ENCODE results near the gene CLRN2. TPM values are rescaled to one million over a fixed set of nuclear protein-coding genes. Genes with fewer than 3 reads are reported as not detected.

CLRN2 gene
- total RNA-seq, 1 donor from 2014 or later: not detected

GRCh38 chr4:17550549-17550948 lies 35.6 kb downstream of the CLRN2 start:
- H3K4me3 Mint-ChIP-seq (ENCODE audit: unreplicated experiment): no peak overlapping the region
- TF ChIP-seq, protein P1, sequence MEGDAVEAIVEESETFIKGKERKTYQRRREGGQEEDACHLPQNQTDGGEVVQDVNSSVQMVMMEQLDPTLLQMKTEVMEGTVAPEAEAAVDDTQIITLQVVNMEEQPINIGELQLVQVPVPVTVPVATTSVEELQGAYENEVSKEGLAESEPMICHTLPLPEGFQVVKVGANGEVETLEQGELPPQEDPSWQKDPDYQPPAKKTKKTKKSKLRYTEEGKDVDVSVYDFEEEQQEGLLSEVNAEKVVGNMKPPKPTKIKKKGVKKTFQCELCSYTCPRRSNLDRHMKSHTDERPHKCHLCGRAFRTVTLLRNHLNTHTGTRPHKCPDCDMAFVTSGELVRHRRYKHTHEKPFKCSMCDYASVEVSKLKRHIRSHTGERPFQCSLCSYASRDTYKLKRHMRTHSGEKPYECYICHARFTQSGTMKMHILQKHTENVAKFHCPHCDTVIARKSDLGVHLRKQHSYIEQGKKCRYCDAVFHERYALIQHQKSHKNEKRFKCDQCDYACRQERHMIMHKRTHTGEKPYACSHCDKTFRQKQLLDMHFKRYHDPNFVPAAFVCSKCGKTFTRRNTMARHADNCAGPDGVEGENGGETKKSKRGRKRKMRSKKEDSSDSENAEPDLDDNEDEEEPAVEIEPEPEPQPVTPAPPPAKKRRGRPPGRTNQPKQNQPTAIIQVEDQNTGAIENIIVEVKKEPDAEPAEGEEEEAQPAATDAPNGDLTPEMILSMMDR (IDR thresholded peaks at IDR 0.05; ENCODE audit: unreplicated experiment): no peak
- peaks cover 4% of the 10 kb centered on the region for H3K36me3 Mint-ChIP-seq (ENCODE audit: low read depth, unreplicated experiment)
- no peak overlapping the region for H3K27ac Mint-ChIP-seq (ENCODE audit: unreplicated experiment)
- no peaks in the 10 kb centered on the region for H3K9me3 Mint-ChIP-seq (ENCODE audit: unreplicated experiment)
- H3K4me1 Mint-ChIP-seq (ENCODE audit: unreplicated experiment): no peaks in the 10 kb centered on the region
- H3K27me3 Mint-ChIP-seq (ENCODE audit: unreplicated experiment): peaks cover 1% of the 10 kb centered on the region
- DNase-seq (ENCODE audit: low spot score): no peak

GRCh38 chr4:17552427-17552826 lies 37.5 kb downstream of the CLRN2 start:
- Mint-ChIP-seq H3K36me3 (ENCODE audit: low read depth, unreplicated experiment) (no peaks in the 10 kb centered on the region), H3K4me3 (ENCODE audit: unreplicated experiment) (no peak overlapping the region), H3K27me3 (ENCODE audit: unreplicated experiment) (no peaks in the 10 kb centered on the region), H3K4me1 (ENCODE audit: unreplicated experiment) (no peaks in the 10 kb centered on the region), H3K9me3 (ENCODE audit: unreplicated experiment) (no peaks in the 10 kb centered on the region), H3K27ac (ENCODE audit: unreplicated experiment) (no peak overlapping the region)
- DNase-seq (ENCODE audit: low spot score): no peak
- TF ChIP-seq, protein P1 (IDR thresholded peaks at IDR 0.05; ENCODE audit: unreplicated experiment): no peak

DNA sequence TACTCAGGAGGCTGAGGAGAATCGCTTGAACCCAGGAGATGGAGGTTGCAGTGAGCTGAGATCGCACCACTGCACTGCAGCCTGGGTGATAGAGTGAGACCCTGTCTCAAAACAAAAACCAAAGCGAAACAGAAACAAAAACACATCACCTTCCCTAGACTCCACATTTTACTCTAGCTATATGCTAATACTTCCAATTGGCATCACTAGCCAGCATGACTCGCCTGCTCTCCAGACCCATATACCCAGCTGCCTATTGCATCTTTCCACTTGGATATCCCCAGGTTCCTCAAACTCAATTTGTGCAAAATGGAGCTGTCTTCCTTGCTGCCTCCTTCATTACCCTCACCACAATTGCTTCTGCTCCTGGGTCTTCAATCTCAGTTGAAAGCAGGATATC lies 39.6 kb downstream of the CLRN2 start:
- Mint-ChIP-seq H3K27ac (ENCODE audit: unreplicated experiment) (no peak overlapping the region), H3K9me3 (ENCODE audit: unreplicated experiment) (no peaks in the 10 kb centered on the region), H3K4me1 (ENCODE audit: unreplicated experiment) (no peaks in the 10 kb centered on the region), H3K36me3 (ENCODE audit: low read depth, unreplicated experiment) (no peaks in the 10 kb centered on the region), H3K4me3 (ENCODE audit: unreplicated experiment) (no peak overlapping the region), H3K27me3 (ENCODE audit: unreplicated experiment) (no peaks in the 10 kb centered on the region)
- no peak for DNase-seq (ENCODE audit: low spot score)
- TF ChIP-seq, protein P1 (IDR thresholded peaks at IDR 0.05; ENCODE audit: unreplicated experiment): no peak

DNA sequence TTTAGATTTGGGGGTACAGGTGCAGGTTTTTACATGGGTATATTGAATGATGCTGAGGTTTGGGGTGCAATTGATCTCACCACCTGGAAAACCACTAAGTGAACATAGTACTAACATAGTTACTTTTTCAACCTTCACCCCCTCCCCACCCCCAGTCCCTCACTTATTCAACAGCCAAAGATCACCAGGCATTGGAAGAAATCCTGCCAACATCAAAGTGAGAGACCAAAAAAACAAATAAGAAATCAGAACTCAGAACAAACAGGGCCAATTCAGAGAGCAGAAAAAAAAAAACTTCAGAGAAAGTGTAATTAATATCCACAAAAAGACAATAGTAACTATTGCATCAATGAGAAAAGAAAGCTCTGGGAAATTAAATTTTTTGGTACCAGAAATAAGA lies 41.5 kb downstream of the CLRN2 start:
- Mint-ChIP-seq H3K36me3 (ENCODE audit: low read depth, unreplicated experiment) (no peaks in the 10 kb centered on the region), H3K4me1 (ENCODE audit: unreplicated experiment) (no peaks in the 10 kb centered on the region), H3K27me3 (ENCODE audit: unreplicated experiment) (peaks cover 2% of the 10 kb centered on the region), H3K4me3 (ENCODE audit: unreplicated experiment) (no peak overlapping the region), H3K27ac (ENCODE audit: unreplicated experiment) (no peak overlapping the region), H3K9me3 (ENCODE audit: unreplicated experiment) (no peaks in the 10 kb centered on the region)
- TF ChIP-seq, protein P1 (IDR thresholded peaks at IDR 0.05; ENCODE audit: unreplicated experiment): no peak
- DNase-seq (ENCODE audit: low spot score): no peak

DNA sequence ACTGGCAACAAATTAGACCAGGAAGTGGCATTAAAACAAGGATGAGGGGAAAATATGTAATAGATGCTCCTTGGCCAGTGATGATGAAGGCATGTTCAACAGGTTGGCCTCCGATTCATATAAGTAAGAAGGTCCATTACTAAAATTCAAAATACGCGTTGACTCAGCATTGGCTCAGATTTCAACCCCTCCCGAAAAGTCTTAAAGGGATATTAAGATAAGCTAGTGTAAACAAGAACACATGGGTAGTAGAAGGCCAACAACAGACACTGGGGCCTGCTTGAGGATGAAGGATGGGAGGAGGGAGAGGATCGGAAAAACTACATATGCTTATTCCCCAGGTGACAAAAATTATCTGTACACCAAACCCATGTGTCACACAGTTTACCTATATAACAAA lies 42.9 kb downstream of the CLRN2 start:
- Mint-ChIP-seq H3K36me3 (ENCODE audit: low read depth, unreplicated experiment) (no peaks in the 10 kb centered on the region), H3K27me3 (ENCODE audit: unreplicated experiment) (peaks cover 3% of the 10 kb centered on the region), H3K27ac (ENCODE audit: unreplicated experiment) (no peak overlapping the region), H3K9me3 (ENCODE audit: unreplicated experiment) (no peaks in the 10 kb centered on the region), H3K4me1 (ENCODE audit: unreplicated experiment) (no peaks in the 10 kb centered on the region), H3K4me3 (ENCODE audit: unreplicated experiment) (no peak overlapping the region)
- TF ChIP-seq, protein P1 (IDR thresholded peaks at IDR 0.05; ENCODE audit: unreplicated experiment): no peak
- DNase-seq (ENCODE audit: low spot score): no peak

Data from endothelial cell (in vitro differentiated cells).